ENCODE results near the gene NLGN1.

The NLGN1 gene

GRCh38 chr3:173923204-173923603, 525.7 kb downstream of the NLGN1 start:
- DNase-seq: no peak

- DNase-seq: no peak
These were observed 532.7 kb downstream of the NLGN1 start for GRCh38 chr3:173930251-173930650.

DNA sequence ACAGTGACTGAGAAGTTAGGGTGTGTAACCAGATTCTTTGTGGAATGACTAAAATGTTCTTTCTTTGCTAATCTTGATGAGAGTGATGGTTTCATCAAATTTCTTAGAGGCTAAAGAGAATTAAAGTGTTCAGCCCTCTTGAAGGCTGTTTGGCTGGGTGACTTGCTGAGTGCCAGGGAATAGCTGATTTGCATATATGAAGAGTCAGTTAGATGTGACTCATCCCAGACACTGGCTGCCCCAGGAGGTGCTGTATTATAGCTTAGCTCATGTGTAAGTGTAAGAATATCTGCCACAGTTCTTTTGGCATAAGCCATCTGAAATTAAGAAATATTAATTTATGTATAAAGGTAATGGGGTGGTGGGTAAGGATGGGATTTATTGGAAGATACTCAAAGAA, 535.1 kb downstream of the NLGN1 start:
- DNase-seq: peak; percentile 69

DNA sequence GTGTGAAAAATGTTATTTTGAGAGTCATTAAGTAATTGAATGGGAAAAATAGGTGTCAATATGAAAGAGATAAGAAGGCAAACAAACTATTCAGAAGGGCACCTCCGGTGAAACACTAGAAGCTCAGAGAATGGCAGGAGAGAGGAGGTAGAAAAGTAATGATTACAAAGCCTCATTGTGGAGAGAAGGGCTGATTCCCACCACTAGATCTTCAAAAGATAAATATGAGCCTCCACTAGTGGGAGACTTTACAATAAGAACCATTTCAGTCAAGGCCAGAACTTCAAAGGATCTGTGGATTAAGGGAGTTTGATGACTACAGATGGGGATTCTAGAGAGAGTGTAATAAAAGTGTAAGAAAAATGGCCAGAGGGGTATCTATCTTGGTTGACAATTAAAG, 535.6 kb downstream of the NLGN1 start:
- no peak for DNase-seq

- DNase-seq: no peak
These were observed 538.8 kb downstream of the NLGN1 start for GRCh38 chr3:173936316-173936715.

- DNase-seq: peak; percentile 35
These were observed 540.6 kb downstream of the NLGN1 start for GRCh38 chr3:173938159-173938558.

- no peak for DNase-seq
These were observed 541.1 kb downstream of the NLGN1 start for GRCh38 chr3:173938616-173939015.

DNA sequence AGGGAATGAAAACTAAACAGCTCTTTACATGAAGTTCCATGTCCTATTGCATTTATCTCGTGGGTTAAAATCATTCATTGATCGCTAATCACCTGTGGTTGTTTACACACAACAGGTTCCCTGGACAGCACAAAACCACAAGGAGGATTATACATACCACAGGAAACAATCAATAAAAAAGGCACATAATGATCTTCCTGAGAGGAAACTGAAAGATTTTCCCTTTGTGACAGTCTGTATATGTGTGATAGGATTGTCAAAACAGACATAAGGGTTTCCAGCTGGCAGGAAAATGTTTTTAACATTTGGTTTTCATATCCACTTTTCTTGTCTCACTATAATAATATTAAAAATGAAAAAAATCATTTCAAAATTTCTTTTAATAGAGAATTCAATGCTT, 541.8 kb downstream of the NLGN1 start:
- no peak for DNase-seq

- no peak for DNase-seq
These were observed 545.7 kb downstream of the NLGN1 start for GRCh38 chr3:173943264-173943663.

- DNase-seq: no peak
These were observed 547.6 kb downstream of the NLGN1 start for GRCh38 chr3:173945170-173945569.

DNA sequence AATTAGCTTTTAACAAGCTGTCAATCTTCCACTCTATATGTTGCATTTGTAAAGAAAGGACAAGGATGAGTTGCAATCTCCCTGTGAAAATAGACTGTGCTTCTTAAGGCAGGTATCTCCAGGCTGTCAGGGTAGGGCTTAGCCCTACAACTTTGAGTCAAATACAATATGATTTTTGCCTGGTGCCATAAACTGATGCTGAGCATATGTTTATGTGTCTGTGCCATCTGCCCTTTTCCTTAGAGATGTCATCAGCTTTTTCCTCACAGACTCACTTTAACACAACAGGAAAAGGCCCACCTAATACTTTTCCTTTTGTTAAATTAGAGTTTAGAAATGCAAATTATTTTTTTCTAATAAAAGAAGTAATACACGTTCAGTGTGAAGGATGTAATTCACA, 548.3 kb downstream of the NLGN1 start:
- DNase-seq: no peak

GRCh38 chr3:173954647-173955046, 557.1 kb downstream of the NLGN1 start:
- no peak for DNase-seq

DNA sequence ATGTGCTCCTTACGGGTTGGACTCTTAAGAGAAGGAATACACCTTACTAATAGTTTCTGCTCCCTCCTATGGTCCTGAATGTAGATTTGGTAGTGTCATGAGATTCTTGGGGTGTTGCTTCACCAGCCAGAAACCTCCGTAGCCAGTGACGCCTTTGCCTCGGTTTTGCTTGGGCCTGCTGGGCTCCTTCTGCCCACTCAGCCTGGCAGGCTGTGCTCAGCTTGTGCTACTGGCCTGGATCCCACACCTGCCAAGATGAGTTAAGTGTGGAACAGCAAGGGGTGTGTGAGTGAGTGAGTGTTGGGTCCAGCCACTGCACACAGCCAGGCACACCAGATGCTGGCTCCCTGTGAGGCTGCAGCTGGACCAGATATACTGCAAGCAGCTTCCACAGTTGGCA, 560.1 kb downstream of the NLGN1 start:
- DNase-seq: no peak

- no peak for DNase-seq
These were observed 561.3 kb downstream of the NLGN1 start for GRCh38 chr3:173958805-173959204.

DNA sequence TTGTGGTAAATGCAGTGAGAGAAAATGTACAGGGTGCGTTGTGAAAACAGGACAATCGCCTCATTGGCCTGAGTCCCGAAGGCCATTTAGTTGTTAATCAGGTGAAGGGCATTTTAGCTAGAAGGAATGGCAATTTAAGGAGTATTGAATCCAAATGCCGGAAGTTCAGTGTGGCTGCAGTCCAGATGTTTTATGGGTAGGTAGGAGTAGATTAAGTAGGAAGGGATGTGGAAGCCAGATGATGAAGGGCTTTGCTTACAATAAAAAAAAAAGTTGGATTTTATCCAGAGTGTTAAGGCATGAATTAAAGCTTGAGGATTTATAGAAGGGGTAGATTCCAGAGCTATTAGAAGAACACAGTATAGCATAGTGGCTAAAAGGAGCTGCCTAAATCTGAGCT, 572.7 kb downstream of the NLGN1 start:
- peak; percentile 90 for DNase-seq

- no peak for DNase-seq
These were observed 578.7 kb downstream of the NLGN1 start for GRCh38 chr3:173976281-173976680.

- DNase-seq: no peak
These were observed 580.2 kb downstream of the NLGN1 start for GRCh38 chr3:173977747-173978146.

DNA sequence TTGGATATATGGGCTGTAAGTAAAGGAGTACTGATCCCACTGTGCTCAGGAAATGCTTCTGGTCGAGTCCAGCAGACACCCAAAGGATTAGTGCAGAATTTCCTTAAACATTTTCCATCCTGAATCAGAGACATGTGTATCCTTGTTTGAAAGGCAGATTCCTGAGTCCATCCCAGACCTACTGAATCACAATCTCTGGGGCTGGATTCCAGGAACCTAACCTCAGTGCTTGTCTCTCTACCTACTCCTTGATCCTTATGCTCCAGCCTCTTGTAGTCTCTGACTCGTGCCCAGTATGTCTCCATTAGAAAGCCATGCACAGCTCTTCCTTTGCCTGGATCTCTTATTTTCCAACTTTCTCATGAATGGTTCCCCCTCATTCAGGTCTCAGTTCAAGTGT, 585.8 kb downstream of the NLGN1 start:
- DNase-seq: no peak

DNA sequence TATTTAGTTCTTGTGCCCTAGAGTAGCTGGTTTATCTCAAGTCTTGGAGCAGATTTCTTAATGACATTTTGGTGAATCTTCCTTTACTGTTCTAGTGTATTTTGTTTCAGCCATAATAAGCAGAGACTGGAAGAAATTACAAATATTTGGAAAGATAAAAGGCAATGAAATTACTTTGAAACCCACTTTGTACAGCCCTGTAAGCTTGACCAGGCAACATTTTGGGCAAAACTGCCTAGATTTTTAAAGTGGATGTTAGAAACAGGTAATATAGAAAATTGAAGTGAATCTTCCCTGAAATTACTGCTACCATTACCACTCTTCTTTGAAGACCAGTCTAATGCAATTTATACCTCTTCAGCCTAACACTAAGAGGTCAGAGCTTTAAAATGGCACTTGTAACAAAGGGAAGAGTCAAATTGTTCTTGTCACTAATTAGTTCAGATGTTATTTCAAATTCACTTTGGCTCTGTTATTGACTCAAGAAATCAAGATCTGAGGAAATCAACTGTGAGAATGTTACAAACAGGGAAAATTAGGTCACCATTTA, 589.4 kb downstream of the NLGN1 start:
- no peak for DNase-seq

- no peak for DNase-seq
These were observed 591.4 kb downstream of the NLGN1 start for GRCh38 chr3:173988909-173989308.

DNA sequence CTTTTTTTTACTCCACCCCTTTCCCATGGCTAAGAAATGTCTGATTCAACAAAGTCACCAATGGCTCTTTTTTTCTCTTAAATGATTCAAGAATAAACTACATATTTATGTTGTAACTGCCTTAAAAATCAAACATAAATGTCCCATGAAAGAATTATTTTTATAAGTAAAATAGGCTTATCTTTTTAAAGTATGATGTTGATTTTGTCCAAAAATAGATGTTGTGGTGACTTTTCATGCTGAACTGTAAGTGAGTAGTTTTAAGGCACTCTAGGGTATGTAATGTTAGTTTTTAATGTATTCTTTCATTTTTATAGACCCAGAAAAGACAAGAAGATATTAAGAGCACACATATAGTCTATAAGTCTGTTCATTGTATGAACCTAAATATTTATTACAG, 594.9 kb downstream of the NLGN1 start:
- DNase-seq: no peak

DNA sequence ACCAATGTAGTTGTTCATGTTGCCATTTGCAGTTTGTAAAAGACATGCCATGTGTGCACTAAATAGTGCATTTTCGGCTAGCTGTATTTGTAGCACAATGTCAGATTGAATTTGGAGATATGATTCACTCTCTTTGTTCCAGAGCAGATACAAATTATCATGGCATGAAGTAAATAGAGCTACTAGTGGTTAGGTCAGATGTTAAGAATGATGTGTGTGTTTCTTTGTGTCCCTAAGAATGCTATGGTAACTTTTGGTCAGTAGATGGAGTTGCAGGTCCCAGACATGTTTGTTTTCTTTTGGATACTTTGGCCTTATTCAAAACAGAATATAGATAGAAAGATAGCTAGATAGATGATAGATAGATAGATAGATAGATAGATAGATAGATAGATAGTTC, 595.8 kb downstream of the NLGN1 start:
- no peak for DNase-seq

GRCh38 chr3:174000675-174001074, 603.1 kb downstream of the NLGN1 start:
- no peak for DNase-seq

- DNase-seq: no peak
These were observed 605.0 kb downstream of the NLGN1 start for GRCh38 chr3:174002543-174002942.

DNA sequence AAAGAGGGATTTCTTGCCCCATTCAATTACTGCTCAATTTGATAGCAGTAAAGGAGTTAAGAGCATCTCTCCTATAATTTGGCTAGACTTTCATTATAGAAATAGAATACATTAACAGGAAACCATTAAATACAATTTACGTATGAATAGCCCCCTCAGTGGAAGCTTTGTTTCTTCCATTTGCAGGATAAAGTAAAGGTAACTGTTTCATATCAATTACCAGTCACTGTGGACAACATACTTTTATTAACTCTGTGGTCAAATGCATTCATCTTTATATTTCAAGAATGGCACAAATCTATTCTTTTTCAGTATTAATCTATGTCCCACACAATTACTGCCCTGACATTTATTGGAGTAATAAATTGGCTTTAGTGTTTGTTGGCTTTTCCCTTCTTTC, 613.4 kb downstream of the NLGN1 start:
- DNase-seq: no peak

GRCh38 chr3:174016186-174016585, 618.6 kb downstream of the NLGN1 start:
- no peak for DNase-seq

Measured in DMS79 (cell line).